BE2C (cell line): ENCODE measurements around the gene HCCS.

Experiments used
- DNase-seq: peaks from one replicate; pipeline ENCODE4 v3.0.0-alpha.2; 2020
- H3K27me3 ChIP-seq: fragments of 250-450 bp; sonication (Bioruptor Pico); 2 replicates; pipeline ENCODE4 v1.5.1; 2020; ENCODE audit warnings: mild to moderate bottlenecking
- H3K36me3 ChIP-seq: fragments of 250-450 bp; sonication (Bioruptor Pico); 2 replicates; pipeline ENCODE4 v1.5.1; 2020; ENCODE audit warnings: mild to moderate bottlenecking
- H3K4me1 ChIP-seq: fragments of 250-450 bp; sonication (Bioruptor Pico); 2 replicates; pipeline ENCODE4 v1.5.1; 2020
- H3K4me3 ChIP-seq: 2 replicates; pipeline ENCODE4 v1.5.1; 2011; ENCODE audit warnings: low read depth, low read length
- H3K9me3 ChIP-seq: fragments of 250-450 bp; sonication (Bioruptor Pico); 2 replicates; pipeline ENCODE4 v1.5.1; 2020
- CTCF ChIP-seq: IDR thresholded peaks from 2 replicates; pipeline ENCODE4 v1.5.1; 2012; ENCODE audit warnings: mild to moderate bottlenecking, low read depth, low read length

The HCCS gene

GRCh38 chrX:11080741-11081305 is 30.3 kb upstream of the HCCS start:
- TF ChIP-seq CTCF: no peak
- H3K36me3 ChIP-seq: no peaks in the 10 kb centered on the region
- no peaks in the 10 kb centered on the region for H3K9me3 ChIP-seq
- no peaks in the 10 kb centered on the region for H3K4me1 ChIP-seq
- H3K4me3 ChIP-seq: no peak overlapping the region
- DNase-seq: no peak
- no peaks in the 10 kb centered on the region for H3K27me3 ChIP-seq

DNA sequence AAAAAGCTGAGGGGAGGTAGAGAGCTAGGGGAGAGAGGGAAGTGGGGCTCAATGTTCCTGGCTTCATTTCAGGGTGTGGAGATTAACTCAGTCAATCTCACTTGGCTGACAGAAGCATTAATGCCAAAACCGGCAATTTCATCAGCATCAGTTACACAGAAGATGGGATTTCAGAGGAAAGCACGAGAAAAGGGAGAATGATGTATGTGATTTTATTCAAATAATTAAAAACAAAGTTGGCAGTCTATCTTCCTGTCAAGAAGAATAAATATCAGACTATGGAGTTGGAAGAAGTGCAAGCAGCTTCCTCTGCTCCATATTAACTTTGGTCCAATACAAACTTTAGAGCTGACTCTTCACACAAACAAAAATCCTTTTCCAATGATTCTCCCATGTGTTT is 29.6 kb upstream of the HCCS start:
- Histone ChIP-seq H3K27me3 (no peaks in the 10 kb centered on the region), H3K4me3 (no peak overlapping the region), H3K36me3 (no peaks in the 10 kb centered on the region), H3K4me1 (no peaks in the 10 kb centered on the region), H3K9me3 (no peaks in the 10 kb centered on the region)
- no peak for DNase-seq
- TF ChIP-seq CTCF: no peak

GRCh38 chrX:11085305-11085704 is 25.8 kb upstream of the HCCS start:
- H3K36me3 ChIP-seq: no peaks in the 10 kb centered on the region
- H3K27me3 ChIP-seq: no peaks in the 10 kb centered on the region
- DNase-seq: no peak
- no peak overlapping the region for H3K4me3 ChIP-seq
- H3K4me1 ChIP-seq: no peaks in the 10 kb centered on the region
- H3K9me3 ChIP-seq: no peaks in the 10 kb centered on the region
- TF ChIP-seq CTCF: no peak

- H3K9me3 ChIP-seq: no peaks in the 10 kb centered on the region
- H3K36me3 ChIP-seq: no peaks in the 10 kb centered on the region
- no peak overlapping the region for H3K4me3 ChIP-seq
- H3K27me3 ChIP-seq: no peaks in the 10 kb centered on the region
- H3K4me1 ChIP-seq: no peaks in the 10 kb centered on the region
- DNase-seq: no peak
- TF ChIP-seq CTCF: no peak
Observed at GRCh38 chrX:11089802-11090201, 21.3 kb upstream of the HCCS start.

GRCh38 chrX:11097933-11098332 is 13.2 kb upstream of the HCCS start:
- Histone ChIP-seq H3K27me3 (no peaks in the 10 kb centered on the region), H3K4me1 (no peaks in the 10 kb centered on the region), H3K9me3 (no peaks in the 10 kb centered on the region), H3K36me3 (no peaks in the 10 kb centered on the region), H3K4me3 (no peak overlapping the region)
- no peak for TF ChIP-seq CTCF
- DNase-seq: no peak

DNA sequence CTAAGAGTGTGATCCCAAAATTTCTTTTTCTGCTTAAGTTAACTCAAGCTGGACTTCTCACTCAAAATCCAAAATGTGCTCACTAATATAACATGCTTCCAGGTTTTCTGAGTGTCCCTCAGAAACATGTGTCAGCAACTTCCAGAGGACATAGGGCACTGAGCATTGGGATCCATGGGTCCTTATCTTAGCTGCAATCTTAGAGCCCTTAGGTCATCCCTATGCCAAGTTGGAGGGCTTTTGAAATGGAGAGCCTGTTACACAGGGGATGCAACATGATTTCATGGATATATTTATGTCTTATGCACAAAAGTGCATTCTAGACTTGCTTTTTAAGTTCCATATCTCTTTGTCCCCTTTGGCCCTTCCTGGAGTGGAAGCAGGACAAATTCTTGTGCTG is 11.7 kb upstream of the HCCS start:
- no peaks in the 10 kb centered on the region for H3K27me3 ChIP-seq
- no peak for DNase-seq
- TF ChIP-seq CTCF: no peak

More for the DNA sequence above, 11.7 kb upstream of the HCCS start:
- no peaks in the 10 kb centered on the region for H3K9me3 ChIP-seq
- no peaks in the 10 kb centered on the region for H3K4me1 ChIP-seq
- no peak overlapping the region for H3K4me3 ChIP-seq
- no peaks in the 10 kb centered on the region for H3K36me3 ChIP-seq
